Central memory CD8-positive, alpha-beta T cell (primary cell): Measurements from ENCODE around the gene LKAAEAR1.
"Not testable (repeated sequence)": the region's sequence is repeated elsewhere in the genome, so short reads cannot be mapped to it uniquely, and the experiment has no call there.

ENCODE experiments used
- ATAC-seq: fragments of 150-1000 bp; cut with Tn5 transposase; replicated peaks from 2 replicates; pipeline ENCODE4 v1.10.0; 2022; ENCODE audit warnings: mild to moderate bottlenecking, moderate FRiP score, moderate number of reproducible peaks; ENCODE audit not compliant: poor library complexity, severe bottlenecking; ENCODE audit errors: extremely low read depth
- DNase-seq, 2 donors: peaks; one replicate each; pipeline ENCODE4 v3.0.0; 2021; ENCODE audit warnings: low spot score in 2 of 2
- H3K27ac Mint-ChIP-seq: one replicate; pipeline ENCODE4 v1.8.0; 2022; ENCODE audit warnings: low read depth, mild to moderate bottlenecking, moderate library complexity, mixed read lengths
- H3K27me3 Mint-ChIP-seq: one replicate; pipeline ENCODE4 v1.8.0; 2022; ENCODE audit warnings: mixed read lengths
- H3K36me3 Mint-ChIP-seq: one replicate; pipeline ENCODE4 v1.8.0; 2022; ENCODE audit warnings: mild to moderate bottlenecking, moderate library complexity, mixed read lengths; ENCODE audit not compliant: insufficient read depth
- H3K4me1 Mint-ChIP-seq: one replicate; pipeline ENCODE4 v1.8.0; 2022; ENCODE audit warnings: mixed read lengths
- H3K4me3 Mint-ChIP-seq: one replicate; pipeline ENCODE4 v1.8.0; 2022; ENCODE audit warnings: mild to moderate bottlenecking, moderate library complexity, mixed read lengths
- H3K9me3 Mint-ChIP-seq: one replicate; pipeline ENCODE4 v1.8.0; 2022; ENCODE audit warnings: mixed read lengths

The LKAAEAR1 gene, protein sequence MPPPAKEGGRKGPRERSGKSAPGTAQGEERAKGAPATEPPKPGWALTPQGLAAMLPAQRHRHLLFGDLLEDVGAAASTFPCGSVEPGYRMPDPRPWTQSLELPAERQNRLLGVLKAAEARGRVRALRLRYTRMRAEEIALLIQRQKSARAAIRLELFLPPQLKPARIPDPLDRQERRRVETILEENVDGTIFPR

GRCh38 chr20:64083804-64084684 lies at the start of gene LKAAEAR1:
TSS of gene LKAAEAR1 (minus strand) at chr20:64084398. CDS start at chr20:64084219, 179 bp downstream.
- peaks cover 38% of the 10 kb centered on the region for H3K4me1 Mint-ChIP-seq
- H3K27ac Mint-ChIP-seq, result no peak within 1 kb of the TSS
- no peaks in the 10 kb centered on the region for H3K27me3 Mint-ChIP-seq
- no peak for DNase-seq
- H3K36me3 Mint-ChIP-seq, result peaks cover 8% of the 10 kb centered on the region
- H3K4me3 Mint-ChIP-seq, result peak within 1 kb of the TSS; percentile 86
- ATAC-seq, result no peak
- H3K9me3 Mint-ChIP-seq, result no peaks in the 10 kb centered on the region

DNA sequence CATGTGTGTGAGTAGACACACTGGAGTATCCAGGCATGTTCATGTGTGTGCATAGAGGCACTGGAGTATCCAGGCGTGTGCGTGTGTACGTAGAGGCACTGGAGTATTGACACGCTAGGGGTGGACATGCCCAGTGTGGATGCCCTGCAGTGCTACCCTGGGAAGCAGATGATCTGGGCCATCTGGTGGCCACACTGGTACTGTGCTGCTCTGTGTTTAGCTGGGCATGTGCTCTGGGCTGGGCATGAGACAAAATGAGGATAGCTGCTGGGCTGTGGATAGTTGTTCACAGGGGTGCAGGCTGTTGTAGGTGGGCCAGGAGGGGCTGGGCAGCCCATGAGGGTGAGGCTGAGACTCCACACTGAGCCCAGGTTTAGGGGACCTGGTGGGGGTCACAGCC lies 47.2 kb upstream of the LKAAEAR1 start:
- peaks cover 52% of the 10 kb centered on the region for H3K27me3 Mint-ChIP-seq
- H3K4me3 Mint-ChIP-seq, result no peak overlapping the region
- no peaks in the 10 kb centered on the region for H3K36me3 Mint-ChIP-seq
- ATAC-seq (no peak), DNase-seq (no peak)
- no peak overlapping the region for H3K27ac Mint-ChIP-seq
- H3K9me3 Mint-ChIP-seq, result no peaks in the 10 kb centered on the region
- H3K4me1 Mint-ChIP-seq, result no peaks in the 10 kb centered on the region

- Mint-ChIP-seq H3K27ac (no peak overlapping the region), H3K9me3 (no peaks in the 10 kb centered on the region), H3K4me1 (no peaks in the 10 kb centered on the region), H3K36me3 (no peaks in the 10 kb centered on the region), H3K4me3 (no peak overlapping the region), H3K27me3 (peaks cover 46% of the 10 kb centered on the region)
- ATAC-seq (no peak), DNase-seq (no peak)
Measured at GRCh38 chr20:64130876-64131275, 46.7 kb upstream of the LKAAEAR1 start.

DNA sequence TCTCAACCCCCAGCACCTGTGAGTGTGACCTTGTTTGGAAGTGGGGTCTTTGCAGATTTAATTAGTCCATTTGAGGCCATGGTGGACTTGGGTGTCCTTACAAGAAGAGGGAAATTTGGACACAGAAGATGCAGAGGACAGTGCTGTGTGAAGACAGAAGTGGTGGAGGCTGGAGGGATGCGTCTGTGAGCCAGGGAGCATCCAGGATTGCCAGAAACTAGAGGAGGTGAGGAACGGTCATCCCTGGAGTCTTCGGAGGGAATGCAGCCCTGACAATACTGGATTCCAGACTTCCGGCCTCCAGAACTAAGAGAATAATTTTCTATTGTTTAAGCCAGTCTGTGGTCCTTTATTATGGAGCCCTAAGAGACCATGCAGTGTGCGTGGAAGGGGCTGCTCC lies 46.1 kb upstream of the LKAAEAR1 start:
- no peaks in the 10 kb centered on the region for H3K9me3 Mint-ChIP-seq
- H3K27ac Mint-ChIP-seq, result no peak overlapping the region

DNA sequence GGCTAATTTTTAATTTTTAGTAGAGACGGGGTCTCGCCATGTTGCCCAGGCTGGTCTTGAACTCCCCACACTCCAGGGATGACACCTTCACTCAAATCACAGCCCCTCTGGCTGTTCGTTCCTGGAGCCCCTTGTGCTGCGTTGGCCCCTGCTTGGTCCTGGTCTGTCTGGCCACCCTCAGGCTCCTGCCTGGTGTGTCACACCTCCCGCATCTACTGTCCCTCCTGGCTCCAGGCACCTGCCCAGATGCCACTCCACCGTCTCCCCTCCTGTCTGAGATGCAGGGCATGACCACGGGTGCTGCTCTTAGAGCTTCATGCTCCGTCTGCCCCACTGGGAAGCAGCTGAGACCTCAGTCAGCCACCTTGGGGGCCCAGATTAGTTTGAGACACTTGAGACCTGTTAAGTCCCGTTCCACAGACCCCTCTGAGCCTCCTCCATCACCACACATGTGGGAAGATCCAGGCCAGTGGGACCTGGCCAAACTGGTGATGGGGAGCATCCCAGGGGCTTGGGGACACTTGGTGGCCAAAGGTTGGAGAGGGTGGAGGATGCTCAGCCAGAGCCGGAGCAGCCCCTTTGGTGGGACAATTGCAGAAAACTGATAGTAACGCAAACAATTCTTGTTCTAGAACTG lies 45.1 kb upstream of the LKAAEAR1 start:
- H3K27me3 Mint-ChIP-seq, result peaks cover 35% of the 10 kb centered on the region
- no peak overlapping the region for H3K4me3 Mint-ChIP-seq
- no peak overlapping the region for H3K27ac Mint-ChIP-seq
- no peak for DNase-seq
- H3K9me3 Mint-ChIP-seq, result no peaks in the 10 kb centered on the region
- no peak for ATAC-seq
- no peaks in the 10 kb centered on the region for H3K36me3 Mint-ChIP-seq
- H3K4me1 Mint-ChIP-seq, result no peaks in the 10 kb centered on the region

More for the DNA sequence above, 46.1 kb upstream of the LKAAEAR1 start:
- DNase-seq (no peak), ATAC-seq (no peak)
- Mint-ChIP-seq H3K36me3 (no peaks in the 10 kb centered on the region), H3K27me3 (peaks cover 40% of the 10 kb centered on the region), H3K4me3 (no peak overlapping the region), H3K4me1 (no peaks in the 10 kb centered on the region)

DNA sequence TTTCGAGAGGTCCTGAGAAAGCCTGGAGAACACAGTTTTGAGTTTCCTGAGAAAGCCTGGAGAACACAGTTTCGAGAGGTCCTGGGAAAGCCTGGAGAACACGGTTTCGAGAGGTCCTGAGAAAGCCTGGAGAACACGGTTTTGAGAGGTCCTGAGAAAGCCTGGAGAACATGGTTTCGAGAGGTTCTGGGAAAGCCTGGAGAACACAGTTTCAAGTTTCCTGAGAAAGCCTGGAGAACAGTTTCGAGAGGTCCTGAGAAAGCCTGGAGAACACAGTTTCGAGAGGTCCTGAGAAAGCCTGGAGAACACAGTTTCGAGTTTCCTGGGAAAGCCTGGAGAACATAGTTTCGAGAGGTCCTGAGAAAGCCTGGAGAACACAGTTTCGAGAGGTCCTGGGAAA lies 39.3 kb upstream of the LKAAEAR1 start:
- H3K9me3 Mint-ChIP-seq, H3K4me1 Mint-ChIP-seq, ATAC-seq, H3K27ac Mint-ChIP-seq, H3K4me3 Mint-ChIP-seq, H3K36me3 Mint-ChIP-seq, DNase-seq: not testable (repeated sequence)
- peaks cover 25% of the 10 kb centered on the region for H3K27me3 Mint-ChIP-seq

DNA sequence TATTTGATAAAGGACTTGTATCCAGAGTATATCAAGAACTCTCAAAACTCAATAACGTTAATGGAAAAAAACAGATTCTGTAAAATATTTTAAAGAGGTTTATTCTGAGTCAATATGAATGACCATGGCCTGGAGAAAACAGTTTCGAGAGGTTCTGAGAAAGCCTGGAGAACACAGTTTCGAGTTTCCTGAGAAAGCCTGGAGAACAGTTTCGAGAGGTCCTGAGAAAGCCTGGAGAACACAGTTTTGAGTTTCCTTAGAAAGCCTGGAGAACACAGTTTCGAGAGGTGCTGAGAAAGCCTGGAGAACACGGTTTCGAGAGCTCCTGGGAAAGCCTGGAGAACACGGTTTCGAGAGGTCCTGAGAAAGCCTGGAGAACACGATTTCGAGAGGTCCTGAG lies 38.7 kb upstream of the LKAAEAR1 start:
- H3K4me3 Mint-ChIP-seq, H3K27ac Mint-ChIP-seq, ATAC-seq: not testable (repeated sequence)

DNA sequence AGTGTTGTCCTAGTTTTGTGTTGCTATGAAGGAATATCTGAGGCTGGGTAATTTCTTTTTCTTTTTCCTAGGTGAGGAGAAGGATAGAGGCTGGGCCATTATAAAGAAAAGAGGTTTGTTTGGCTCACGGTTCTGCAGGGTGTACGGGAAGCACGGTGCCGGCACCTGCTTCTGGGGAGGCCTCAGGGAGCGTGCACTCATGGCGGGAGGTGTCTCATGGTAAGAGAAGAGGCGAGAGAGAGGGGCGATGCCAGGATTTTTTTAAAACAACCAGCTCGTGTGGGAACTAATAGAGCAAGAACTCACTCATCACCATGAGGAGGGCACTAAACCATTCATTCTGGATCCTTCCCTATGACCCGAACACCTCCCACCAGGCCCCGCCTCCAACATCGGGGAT lies 37.4 kb upstream of the LKAAEAR1 start:
- H3K9me3 Mint-ChIP-seq, result no peaks in the 10 kb centered on the region
- no peak overlapping the region for H3K4me3 Mint-ChIP-seq
- H3K27me3 Mint-ChIP-seq, result peaks cover 20% of the 10 kb centered on the region
- H3K36me3 Mint-ChIP-seq, result peaks cover 6% of the 10 kb centered on the region
- DNase-seq (no peak), ATAC-seq (no peak)
- H3K4me1 Mint-ChIP-seq, result peaks cover 8% of the 10 kb centered on the region
- no peak overlapping the region for H3K27ac Mint-ChIP-seq

More for the DNA sequence above, 38.7 kb upstream of the LKAAEAR1 start:
- not testable (repeated sequence) for H3K36me3 Mint-ChIP-seq, H3K9me3 Mint-ChIP-seq, DNase-seq, H3K4me1 Mint-ChIP-seq
- peaks cover 20% of the 10 kb centered on the region for H3K27me3 Mint-ChIP-seq

- H3K27me3 Mint-ChIP-seq, result peaks cover 20% of the 10 kb centered on the region
- peaks cover 8% of the 10 kb centered on the region for H3K4me1 Mint-ChIP-seq
- H3K4me3 Mint-ChIP-seq, result peak overlapping the region; percentile 74
- H3K36me3 Mint-ChIP-seq, result peaks cover 6% of the 10 kb centered on the region
- ATAC-seq (no peak), DNase-seq (no peak)
- peak overlapping the region; percentile 78 for H3K27ac Mint-ChIP-seq
- H3K9me3 Mint-ChIP-seq, result no peaks in the 10 kb centered on the region
Measured at GRCh38 chr20:64119681-64120341, 35.6 kb upstream of the LKAAEAR1 start.

GRCh38 chr20:64119301-64119680 lies 35.1 kb upstream of the LKAAEAR1 start:
- Mint-ChIP-seq H3K4me3 (peak overlapping the region; percentile 74), H3K4me1 (peaks cover 8% of the 10 kb centered on the region)
- no peak for DNase-seq

GRCh38 chr20:64117432-64117777 lies 33.2 kb upstream of the LKAAEAR1 start:
- not testable (repeated sequence) for H3K4me1 Mint-ChIP-seq, DNase-seq, H3K4me3 Mint-ChIP-seq, H3K27ac Mint-ChIP-seq, H3K9me3 Mint-ChIP-seq, ATAC-seq, H3K36me3 Mint-ChIP-seq
- H3K27me3 Mint-ChIP-seq, result peaks cover 11% of the 10 kb centered on the region

More at GRCh38 chr20:64119301-64119680, 35.1 kb upstream of the LKAAEAR1 start:
- H3K27me3 Mint-ChIP-seq, result peaks cover 20% of the 10 kb centered on the region
- H3K36me3 Mint-ChIP-seq, result peaks cover 6% of the 10 kb centered on the region
- no peak for ATAC-seq
- no peaks in the 10 kb centered on the region for H3K9me3 Mint-ChIP-seq
- no peak overlapping the region for H3K27ac Mint-ChIP-seq

DNA sequence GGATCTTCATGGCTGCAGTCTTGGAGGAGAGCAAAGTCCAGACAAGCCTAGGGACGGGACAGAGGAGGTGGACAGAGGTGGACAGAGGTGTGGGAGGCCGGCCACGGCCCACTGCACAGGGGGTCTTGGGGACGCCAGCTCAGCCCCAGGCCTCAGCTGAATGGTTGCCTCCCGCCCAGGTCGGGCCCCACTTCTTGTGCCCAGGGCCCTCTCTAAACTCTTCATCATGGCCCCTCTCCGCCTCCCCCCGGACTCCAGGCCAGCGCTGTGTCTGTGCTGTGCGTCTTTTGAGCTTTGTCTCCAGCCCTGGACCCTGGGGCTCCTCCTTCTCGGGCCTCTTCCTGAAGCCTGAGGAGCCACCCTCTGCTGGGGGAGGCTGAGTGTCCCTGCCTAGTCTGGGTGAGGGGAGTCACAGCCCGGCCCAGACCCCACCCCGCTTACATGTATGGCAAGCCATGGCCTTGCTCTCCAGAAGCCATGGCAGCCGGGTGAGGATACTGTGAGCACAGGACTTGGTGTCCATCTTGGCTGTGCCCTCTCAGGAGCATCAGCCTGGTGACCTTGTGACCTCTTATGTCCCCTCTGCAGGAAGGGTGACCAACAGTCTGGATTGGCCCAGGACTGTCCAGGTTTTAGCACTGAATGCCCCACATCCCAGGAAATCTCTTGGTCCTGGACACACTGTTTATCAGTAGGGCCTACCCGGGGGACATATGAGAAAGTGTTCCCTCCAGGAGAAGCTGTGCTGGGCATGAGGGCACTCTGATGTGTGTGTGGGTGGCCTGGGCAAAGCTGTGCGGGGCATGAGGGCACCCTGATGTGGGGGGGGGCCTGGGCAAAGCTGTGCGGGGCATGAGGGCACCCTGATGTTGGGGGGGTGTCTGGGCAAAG lies 32.6 kb upstream of the LKAAEAR1 start:
- DNase-seq, result no peak
- no peaks in the 10 kb centered on the region for H3K9me3 Mint-ChIP-seq

More for the DNA sequence above, 32.6 kb upstream of the LKAAEAR1 start:
- Mint-ChIP-seq H3K27me3 (peaks cover 7% of the 10 kb centered on the region), H3K4me3 (no peak overlapping the region), H3K27ac (no peak overlapping the region), H3K36me3 (peaks cover 6% of the 10 kb centered on the region), H3K4me1 (peaks cover 8% of the 10 kb centered on the region)
- no peak for ATAC-seq
